Islet precursor cell (in vitro differentiated cells): ENCODE results near the gene MFNG.
A peak's percentile ranks its signal among the peaks of the same experiment; 100 is the strongest.
"Not testable (repeated sequence)": the region's sequence is repeated elsewhere in the genome, so short reads cannot be mapped to it uniquely, and the experiment has no call there.

Source experiments
- DNase-seq: peaks from one replicate; pipeline ENCODE4 v3.0.0-alpha.2; 2018

MFNG gene

GRCh38 chr22:37472418-37473006 is 13.7 kb downstream of the MFNG start:
- no peak for DNase-seq

GRCh38 chr22:37471727-37472417 is 14.3 kb downstream of the MFNG start:
- DNase-seq: no peak

- no peak for DNase-seq
Measured at GRCh38 chr22:37470087-37470445, 16.1 kb downstream of the MFNG start.

GRCh38 chr22:37469416-37470086 is 16.6 kb downstream of the MFNG start:
- no peak for DNase-seq

- not testable (repeated sequence) for DNase-seq
Measured at GRCh38 chr22:37468201-37468695, 17.9 kb downstream of the MFNG start.

GRCh38 chr22:37467391-37467955 is 18.7 kb downstream of the MFNG start:
- no peak for DNase-seq

- no peak for DNase-seq
Measured at GRCh38 chr22:37464181-37464580, 22.0 kb downstream of the MFNG start.

- DNase-seq: peak; percentile 84
Measured at GRCh38 chr22:37462983-37463382, 23.2 kb downstream of the MFNG start.

GRCh38 chr22:37462436-37462835 is 23.7 kb downstream of the MFNG start:
- DNase-seq: no peak

GRCh38 chr22:37461961-37462360 is 24.2 kb downstream of the MFNG start:
- no peak for DNase-seq

- no peak for DNase-seq
Measured at GRCh38 chr22:37460684-37461083, 25.5 kb downstream of the MFNG start.

- DNase-seq: no peak
Measured at GRCh38 chr22:37459206-37459605, 27.0 kb downstream of the MFNG start.

- DNase-seq: peak; percentile 93
Measured at GRCh38 chr22:37457093-37457893, 28.9 kb downstream of the MFNG start.

- DNase-seq: no peak
Measured at GRCh38 chr22:37456346-37456745, 29.8 kb downstream of the MFNG start.

GRCh38 chr22:37455896-37456295 is 30.3 kb downstream of the MFNG start:
- DNase-seq: no peak

- peak; percentile 81 for DNase-seq
Measured at GRCh38 chr22:37454857-37455686, 31.1 kb downstream of the MFNG start.

GRCh38 chr22:37453696-37454095 is 32.5 kb downstream of the MFNG start:
- no peak for DNase-seq

- DNase-seq: no peak
Measured at GRCh38 chr22:37451218-37451617, 35.0 kb downstream of the MFNG start.

- DNase-seq: no peak
Measured at GRCh38 chr22:37449331-37450001, 36.7 kb downstream of the MFNG start.

- no peak for DNase-seq
Measured at GRCh38 chr22:37448516-37449127, 37.6 kb downstream of the MFNG start.

GRCh38 chr22:37445501-37445900 is 40.7 kb downstream of the MFNG start:
- DNase-seq: no peak
